Cortex of kidney (tissue), 1 donor: Measurements from ENCODE around the gene HEATR3.
"Not testable (repeated sequence)": the region's sequence is repeated elsewhere in the genome, so short reads cannot be mapped to it uniquely, and the experiment has no call there.

Experiments used
- DNase-seq: peaks from one replicate; lab custom pipeline; 2025; lab: John Stamatoyannopoulos, UW

The HEATR3 gene

GRCh38 chr16:50102051-50102746 lies 36.4 kb downstream of the HEATR3 start:
- DNase-seq = no peak

- no peak for DNase-seq
These were observed 38.0 kb downstream of the HEATR3 start for GRCh38 chr16:50103764-50104163.

GRCh38 chr16:50114357-50115129 lies 48.8 kb downstream of the HEATR3 start:
- no peak for DNase-seq

DNA sequence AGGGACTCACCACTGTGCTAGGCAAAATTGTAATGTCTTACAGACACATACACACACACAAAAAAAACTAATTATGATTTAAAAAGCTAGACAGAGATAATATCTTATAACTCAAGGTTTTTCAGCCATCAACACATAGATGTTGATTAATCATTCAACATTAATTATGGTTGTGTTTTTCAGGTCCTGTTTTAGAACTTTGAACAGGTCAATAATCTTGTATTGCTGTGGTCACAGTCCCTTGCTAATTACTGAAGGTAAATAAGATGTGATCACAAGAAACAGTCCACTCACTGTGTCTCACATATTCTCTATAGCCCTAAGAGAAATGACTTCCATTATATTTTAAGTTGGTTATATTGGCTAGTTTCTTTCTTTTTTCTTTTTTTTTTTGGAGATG lies 54.9 kb downstream of the HEATR3 start:
- DNase-seq = no peak

DNA sequence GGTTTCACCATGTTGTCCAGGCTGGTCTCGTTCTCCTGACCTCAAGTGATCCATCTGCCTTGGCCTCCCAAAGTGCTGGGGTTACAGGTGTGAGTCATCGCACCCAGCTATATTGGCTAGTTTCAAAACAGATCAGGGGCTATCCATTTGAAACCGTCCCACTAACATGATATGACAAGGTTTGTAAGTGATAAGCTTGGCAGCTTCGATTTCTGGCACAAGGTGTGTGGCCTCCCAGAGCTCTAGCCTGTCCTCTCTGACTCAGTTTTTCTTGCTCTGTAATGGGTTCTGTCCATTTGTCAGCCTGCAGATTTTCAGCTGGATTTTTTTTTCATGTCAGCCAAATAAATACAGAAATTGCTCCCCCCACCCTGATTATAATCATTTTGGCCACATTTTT lies 55.5 kb downstream of the HEATR3 start:
- DNase-seq = no peak

GRCh38 chr16:50121721-50122445 lies 56.1 kb downstream of the HEATR3 start:
- DNase-seq = no peak

DNA sequence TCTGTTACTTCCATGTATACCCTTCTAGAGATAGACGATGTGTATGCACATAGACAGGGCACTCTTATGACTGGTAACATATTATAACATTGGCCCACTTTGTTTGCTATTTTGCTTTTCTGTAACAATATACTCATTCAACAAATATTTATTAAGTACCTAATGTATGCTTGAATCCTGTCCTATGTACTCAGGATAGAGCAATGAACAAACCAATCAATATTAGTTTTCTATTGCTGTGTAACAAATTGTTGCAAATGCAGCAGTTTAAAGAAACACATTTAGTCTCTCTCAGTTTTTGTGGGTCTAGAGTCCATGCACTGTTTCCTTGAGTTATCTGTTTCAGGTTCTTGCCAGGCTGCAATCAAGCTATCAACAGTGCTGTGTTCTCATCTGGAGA lies 57.6 kb downstream of the HEATR3 start:
- DNase-seq = no peak

DNA sequence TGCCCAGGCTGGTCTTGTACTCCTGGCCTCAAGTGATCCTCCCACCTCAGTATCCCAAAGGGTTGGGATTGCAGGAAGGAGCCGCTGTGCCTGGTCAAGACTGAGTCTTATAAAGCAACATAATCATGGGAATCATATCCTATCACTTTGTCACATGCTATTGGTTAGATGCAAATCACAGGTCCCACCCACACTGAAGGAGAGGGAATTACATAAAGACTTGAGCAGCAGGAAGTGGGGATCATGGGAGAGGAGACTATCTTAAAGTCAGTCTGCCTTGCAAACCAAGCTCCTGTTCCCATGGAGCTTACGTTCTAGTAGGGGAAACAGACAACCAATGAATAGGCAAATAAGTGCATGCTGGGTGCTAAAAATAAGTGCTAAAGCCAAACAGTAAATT lies 59.0 kb downstream of the HEATR3 start:
- no peak for DNase-seq

- DNase-seq = no peak
These were observed 60.4 kb downstream of the HEATR3 start for GRCh38 chr16:50126183-50126582.

DNA sequence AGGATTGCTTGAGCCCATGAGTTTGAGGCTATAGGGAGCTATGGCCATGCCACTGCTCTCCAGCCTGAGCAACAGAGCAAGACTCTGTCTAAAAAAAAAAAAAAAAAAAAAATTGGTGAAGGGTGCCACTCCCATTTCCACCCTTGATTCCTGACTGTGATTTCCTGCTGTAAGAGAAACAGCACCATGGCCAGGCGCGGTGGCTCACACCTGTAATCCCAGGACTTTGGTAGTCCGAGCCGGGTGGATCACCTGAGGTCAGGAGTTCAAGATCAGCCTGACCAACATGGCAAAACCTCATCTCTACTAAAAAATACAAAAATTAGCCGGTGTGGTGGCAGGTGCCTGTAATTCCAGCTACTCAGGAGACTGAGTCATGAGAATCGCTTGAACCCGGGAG lies 66.8 kb downstream of the HEATR3 start:
- DNase-seq = not testable (repeated sequence)

DNA sequence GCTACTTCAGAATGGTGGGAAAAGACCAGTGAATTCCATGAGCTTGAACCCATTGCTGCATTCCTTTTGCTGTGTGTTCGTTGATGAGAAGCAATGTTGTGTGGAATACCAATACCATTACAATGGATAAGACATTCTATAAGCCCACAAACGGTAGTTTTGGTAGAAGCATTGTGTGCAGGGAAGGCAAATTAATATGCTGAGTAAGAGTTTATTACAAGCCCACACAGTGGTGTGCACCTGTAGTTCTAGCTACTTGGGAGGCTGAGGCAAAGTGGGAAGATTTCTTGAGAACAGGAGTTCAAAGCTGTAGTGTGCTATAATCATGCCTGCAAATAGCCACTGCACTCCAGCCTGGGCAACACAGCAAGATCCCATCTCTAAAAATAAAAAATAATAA lies 67.4 kb downstream of the HEATR3 start:
- DNase-seq = no peak

GRCh38 chr16:50136399-50136798 lies 70.6 kb downstream of the HEATR3 start:
- DNase-seq = no peak

DNA sequence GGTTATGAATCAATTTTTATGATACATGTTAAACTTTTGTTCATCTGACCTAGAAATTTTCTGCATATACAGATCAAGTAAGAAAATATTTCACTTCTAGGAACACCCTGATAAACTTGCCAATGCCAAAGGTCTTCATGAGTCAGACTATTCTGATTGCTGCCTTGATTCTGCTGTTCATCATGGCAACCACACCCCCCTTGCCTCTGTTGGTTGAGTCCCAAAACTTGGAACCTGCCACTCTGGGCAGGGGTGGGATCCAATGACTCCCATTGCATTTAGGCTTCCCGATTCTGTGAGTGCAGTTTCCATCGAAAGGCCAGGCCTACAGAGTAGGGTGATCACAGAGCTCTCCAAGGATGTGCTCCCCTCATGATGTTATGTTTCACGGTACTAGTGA lies 71.5 kb downstream of the HEATR3 start:
- DNase-seq = no peak

DNA sequence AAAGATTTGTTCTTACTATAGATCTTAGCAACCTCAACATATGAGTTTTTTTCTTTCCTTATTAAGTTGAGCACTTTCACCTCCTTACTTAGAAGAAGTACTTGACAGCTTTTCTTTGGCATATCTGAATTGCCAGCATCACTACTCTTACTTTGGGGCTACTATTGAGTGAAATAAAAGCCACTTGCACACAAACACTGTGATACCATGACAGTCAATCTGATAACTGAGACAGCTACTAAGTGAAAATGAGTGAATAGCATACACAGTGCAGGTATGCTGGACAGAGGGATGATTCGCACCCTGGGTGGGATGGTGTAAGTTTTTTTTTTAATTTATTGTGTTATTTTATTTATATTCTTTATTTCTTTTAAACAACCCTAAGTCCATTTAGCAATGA lies 73.8 kb downstream of the HEATR3 start:
- no peak for DNase-seq

DNA sequence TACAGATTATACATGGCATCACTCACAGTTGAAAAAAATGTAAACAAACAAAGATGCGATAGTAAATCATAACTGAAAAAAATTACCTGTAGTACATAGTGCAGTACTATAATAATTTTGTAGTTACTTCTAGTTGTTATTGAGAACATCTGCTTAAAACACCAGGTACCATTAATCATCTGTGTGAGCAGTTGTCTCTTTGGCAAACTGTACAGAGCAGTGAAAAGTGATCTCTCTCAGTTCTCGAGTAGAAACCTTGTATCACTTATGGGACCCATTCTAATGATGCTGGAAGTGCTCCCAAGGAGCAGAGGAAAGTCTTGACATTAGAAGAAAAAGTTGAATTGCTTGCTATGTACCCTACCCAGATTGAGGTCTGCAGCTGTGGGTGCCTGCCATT lies 78.4 kb downstream of the HEATR3 start:
- no peak for DNase-seq

DNA sequence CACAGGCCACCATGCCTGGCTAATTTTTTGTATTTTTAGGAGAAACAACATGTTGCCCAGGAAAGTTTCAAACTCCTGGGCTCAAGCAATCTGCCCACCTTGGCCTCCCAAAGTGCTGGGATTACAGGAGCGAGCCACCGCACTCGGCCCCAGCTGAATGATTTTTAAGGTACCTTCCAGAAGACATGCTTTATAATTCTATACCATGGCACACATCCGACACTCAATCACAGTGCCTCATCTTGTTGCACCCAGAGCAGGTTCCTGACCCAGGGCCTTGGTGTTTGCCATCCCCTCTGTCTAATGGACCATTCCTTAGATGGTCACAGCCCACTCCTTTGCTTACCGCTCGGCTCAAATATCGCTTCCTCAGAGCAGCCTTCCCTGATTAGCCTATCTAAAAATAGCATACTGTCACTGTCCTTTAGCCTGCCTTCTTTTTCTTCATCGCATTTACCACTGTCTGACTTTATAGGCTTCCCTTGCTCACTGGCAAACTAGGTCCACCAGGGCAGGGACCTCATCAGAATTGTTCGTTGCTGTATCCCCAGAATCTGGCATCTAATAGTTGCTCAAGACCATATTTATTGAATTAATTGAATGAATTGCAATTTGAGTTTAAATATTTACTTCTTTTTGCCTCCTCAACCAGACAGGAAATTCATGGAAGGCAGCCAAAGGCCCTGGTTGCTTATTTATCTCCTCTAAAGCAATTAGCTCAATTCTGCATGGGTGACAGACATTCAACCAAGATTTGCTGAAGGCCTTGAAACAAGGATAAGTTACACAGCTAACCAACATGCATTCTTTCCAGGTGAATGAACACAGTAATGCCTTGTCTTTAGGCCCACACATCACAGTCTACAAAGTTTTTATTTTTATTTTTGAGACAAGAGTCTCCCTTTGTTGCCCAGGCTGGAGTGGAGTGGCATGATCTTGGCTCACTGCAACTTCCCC lies 81.0 kb downstream of the HEATR3 start:
- DNase-seq = no peak

- DNase-seq = no peak
These were observed 85.6 kb downstream of the HEATR3 start for GRCh38 chr16:50151322-50151721.

DNA sequence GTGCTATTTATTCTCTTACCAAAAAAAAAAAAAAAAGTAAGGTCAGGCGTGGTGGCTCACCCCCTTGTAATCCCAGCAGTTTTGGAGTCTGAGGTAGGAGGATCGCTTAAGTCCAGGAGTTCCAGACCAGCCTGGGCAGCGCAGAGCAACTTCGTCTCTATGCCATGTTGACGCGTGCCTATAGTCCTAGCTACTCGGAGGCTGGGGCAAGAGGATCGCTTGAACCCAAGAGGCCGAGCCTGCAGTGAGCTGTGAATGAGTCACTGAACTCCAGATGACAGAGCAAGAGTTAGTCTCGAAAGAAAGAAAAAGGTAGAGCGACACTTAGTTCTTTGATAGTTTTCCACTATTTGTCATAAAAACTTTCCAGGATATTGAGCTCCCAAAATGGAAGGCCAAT lies 86.0 kb downstream of the HEATR3 start:
- DNase-seq = no peak

- no peak for DNase-seq
These were observed 86.6 kb downstream of the HEATR3 start for GRCh38 chr16:50152351-50152806.

DNA sequence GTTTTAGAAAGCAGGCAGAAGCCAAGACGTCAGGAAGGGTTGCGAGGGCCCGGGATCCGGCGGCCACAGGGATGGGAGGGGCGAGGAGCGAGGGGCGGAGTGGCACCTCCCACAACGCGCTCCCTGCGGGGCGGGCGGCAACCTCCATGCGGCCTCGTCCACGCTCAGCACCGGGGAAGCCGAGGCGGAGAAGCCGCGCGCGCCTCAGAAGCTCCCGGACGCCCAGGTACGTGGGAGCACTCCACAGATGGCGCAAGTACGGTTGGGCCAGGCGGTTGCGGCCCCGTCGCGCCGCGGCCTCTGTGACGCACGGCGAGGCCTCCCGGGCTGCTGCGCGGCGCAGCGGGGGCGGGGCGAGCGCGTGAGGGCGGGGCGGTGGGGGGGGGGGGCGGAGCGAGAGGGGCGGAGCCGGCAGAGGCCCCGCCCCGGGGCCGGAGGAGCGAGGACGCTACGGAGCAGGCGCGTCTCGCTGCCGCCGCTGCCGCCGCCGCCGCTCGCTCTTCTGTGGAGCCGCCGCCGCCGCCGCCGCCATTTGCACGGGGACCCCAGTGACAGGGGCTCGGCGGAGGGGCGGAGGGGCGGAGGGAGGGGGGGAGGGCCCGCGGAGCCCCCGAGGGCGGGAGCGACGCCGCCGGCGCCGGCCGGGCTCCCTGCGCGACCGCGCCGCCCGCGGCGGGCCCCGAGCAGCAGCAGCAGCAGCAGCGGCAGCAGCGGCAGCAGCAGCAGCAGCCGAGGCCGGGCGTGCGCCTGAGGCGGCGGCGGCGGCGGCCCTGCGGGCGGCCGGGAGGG lies 87.2 kb downstream of the HEATR3 start, which contains the start of gene TENT4B:
Gene TENT4B (plus strand): TSS at position 500 of the 789 bp plus-strand sequence. CDS start 316 bp downstream, outside the sequence.
- DNase-seq = peak; percentile 44
